HG03060 (cell line): ENCODE measurements around the gene SH3D19.
"Not testable (repeated sequence)": the region's sequence is repeated elsewhere in the genome, so short reads cannot be mapped to it uniquely, and the experiment has no call there.

Source experiments
- ATAC-seq: cut with Tn5 transposase; IDR thresholded peaks from one replicate; pipeline ENCODE4 v1.9.1; 2021; ENCODE audit warnings: low read depth, moderate number of reproducible peaks; ENCODE audit not compliant: unreplicated experiment

Gene SH3D19

GRCh38 chr4:151276787-151277562 is 48.4 kb downstream of the SH3D19 start, which contains the start of gene PRSS48:
PRSS48 (plus strand) TSS chr4:151277161; CDS start chr4:151277173, 12 bp downstream.
- ATAC-seq, result no peak

DNA sequence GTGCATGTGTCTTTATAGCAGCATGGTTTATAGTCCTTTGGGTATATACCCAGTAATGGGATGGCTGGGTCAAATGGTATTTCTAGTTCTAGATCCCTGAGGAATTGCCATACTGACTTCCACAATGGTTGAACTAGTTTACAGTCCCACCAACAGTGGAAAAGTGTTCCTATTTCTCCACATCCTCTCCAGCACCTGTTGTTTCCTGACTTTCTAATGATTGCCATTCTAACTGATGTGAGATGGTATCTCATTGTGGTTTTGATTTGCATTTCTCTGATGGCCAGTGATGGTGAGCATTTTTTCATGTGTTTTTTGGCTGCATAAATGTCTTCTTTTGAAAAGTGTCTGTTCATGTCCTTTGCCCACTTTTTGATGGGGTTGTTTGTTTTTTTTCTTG is 56.5 kb downstream of the SH3D19 start:
- not testable (repeated sequence) for ATAC-seq

- ATAC-seq, result no peak
Observed at GRCh38 chr4:151267822-151268535, 57.4 kb downstream of the SH3D19 start.

- no peak for ATAC-seq
Observed at GRCh38 chr4:151267104-151267503, 58.3 kb downstream of the SH3D19 start.

GRCh38 chr4:151266497-151266896 is 58.9 kb downstream of the SH3D19 start:
- ATAC-seq, result no peak

GRCh38 chr4:151263455-151263854 is 62.0 kb downstream of the SH3D19 start:
- no peak for ATAC-seq

DNA sequence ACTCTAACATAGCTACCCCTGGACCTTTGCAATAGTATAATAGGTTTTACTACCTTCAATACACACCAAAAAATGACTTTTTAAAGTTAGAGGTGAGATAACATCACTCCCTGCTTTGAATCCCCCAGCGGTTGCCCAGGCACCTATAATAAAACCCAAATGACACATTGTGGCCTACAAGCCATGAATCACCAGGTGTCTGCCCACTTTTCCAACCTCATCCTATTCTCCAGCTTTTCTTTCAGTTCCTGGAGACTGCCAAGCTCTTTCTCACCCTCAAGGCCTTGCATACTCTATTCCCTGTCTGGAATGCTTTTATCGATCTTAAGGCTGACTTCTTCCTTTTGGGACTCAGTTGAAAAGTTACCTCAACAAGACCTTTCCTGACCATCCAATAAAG is 64.9 kb downstream of the SH3D19 start:
- ATAC-seq, result no peak

DNA sequence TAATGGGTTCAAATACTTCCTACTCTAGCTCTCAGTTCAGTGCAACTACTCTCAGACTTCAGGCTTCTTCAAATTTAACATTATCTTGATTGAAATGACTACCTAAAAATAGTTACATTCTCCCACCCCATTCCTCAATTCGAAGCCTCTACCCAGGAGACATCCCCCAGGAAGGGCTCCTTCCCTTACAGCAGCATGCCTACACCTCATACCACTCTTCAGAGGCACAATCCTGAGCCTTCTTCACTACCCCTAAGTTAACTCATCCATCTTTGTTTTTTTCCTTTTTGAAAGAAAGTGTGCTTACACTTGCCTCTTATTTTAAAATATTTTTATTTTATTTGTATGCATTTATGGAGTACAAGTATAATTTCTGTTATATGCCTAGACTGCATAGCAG is 65.7 kb downstream of the SH3D19 start:
- no peak for ATAC-seq

DNA sequence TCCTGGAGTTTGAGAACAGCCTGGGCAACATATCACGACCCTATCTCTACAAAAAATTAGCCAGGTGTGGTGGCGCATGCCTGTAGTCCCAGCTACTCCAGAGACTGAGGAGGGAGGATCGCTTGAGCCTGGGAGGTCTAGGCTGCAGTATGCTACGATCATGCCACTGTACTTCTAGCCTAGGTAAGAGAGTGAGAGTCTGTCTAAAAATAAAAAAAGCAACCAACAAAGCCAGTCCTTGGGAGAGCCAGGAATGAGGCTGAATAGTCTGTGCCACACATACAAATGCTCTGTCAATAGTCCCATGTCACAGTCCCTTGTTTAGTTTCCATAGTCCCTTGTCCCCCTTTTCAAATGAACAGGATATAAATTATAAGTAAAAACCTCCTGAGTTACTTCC is 67.7 kb downstream of the SH3D19 start:
- no peak for ATAC-seq

GRCh38 chr4:151256134-151256533 is 69.3 kb downstream of the SH3D19 start:
- no peak for ATAC-seq

DNA sequence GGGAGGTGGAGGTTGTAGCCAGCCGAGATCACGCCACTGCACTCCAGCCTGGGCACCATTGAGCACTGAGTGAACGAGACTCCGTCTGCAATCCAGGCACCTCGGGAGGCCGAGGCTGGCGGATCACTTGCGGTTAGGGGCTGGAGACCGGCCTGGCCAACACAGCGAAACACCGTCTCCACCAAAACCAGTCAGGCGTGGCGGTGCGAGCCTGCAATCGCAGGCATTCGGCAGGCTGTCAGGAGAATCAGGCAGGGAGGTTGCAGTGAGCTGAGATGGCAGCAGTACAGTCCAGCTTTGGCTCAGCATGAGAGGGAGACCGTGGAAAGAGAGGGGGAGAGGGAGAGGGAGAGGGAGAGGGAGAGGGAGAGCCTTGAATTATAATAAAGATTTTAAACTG is 69.7 kb downstream of the SH3D19 start:
- not testable (repeated sequence) for ATAC-seq

DNA sequence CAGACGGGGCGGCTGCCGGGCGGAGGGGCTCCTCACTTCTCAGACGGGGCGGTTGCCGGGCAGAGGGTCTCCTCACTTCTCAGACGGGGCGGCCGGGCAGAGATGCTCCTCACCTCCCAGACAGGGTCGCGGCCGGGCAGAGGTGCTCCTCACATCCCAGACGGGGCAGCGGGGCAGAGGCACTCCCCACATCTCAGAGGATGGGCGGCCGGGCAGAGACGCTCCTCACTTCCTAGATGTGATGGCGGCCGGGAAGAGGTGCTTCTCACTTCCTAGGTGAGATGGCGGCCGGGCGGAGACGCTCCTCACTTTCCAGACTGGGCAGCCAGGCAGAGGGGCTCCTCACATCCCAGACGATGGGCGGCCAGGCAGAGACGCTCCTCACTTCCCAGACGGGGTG is 70.2 kb downstream of the SH3D19 start:
- ATAC-seq, result not testable (repeated sequence)

DNA sequence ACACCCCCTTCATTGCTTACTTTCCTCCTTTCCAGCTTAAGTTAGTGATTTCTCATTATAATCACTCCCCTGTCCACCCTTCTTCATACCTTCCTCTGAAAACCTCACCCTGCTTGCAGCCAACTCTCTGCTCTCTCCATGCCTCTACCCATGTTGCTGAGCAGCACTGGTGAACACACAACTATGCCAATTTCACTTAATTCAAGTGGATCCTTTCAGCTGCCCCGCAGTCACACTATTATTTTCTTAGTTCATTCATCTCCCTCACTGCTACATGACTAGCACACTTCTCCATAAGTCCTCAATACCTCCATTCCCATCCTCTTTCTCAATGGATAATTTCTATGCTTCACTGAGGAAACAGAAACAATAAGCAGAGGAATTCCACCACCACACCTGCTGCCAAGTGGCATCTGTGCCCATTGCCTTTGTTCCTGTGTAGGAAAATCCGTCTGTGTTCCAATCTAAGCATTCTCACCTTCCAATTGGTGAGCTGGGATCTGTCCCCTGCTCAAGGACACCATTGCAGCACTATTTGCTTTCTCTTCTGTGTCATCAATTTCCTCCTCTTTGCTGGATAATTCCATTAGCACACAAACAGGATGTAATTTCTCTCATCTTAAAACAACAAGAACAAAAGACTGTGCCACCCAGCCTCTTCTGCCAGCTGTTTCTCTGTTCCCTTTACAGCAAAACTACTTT is 73.7 kb downstream of the SH3D19 start:
- ATAC-seq, result no peak

DNA sequence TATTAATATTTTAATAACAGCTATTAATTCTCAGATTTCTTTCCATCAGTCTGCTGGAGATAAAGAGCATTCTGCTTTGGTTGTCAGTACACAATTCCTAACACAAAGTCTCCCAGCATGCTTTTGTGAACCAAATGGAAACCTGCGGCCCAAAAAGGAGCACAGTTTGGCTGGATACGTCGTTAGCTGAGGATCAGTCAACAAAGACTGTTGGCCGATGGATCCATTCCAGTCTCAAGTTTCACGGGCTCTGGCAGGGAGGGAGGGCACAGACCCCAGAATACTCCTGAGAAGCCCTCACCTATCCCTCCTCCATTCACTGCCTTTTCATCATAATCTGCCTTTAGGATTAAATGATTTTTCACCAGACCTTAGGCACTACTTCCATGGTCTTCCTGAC is 74.7 kb downstream of the SH3D19 start:
- ATAC-seq, result no peak

GRCh38 chr4:151248519-151248918 is 76.9 kb downstream of the SH3D19 start:
- no peak for ATAC-seq

DNA sequence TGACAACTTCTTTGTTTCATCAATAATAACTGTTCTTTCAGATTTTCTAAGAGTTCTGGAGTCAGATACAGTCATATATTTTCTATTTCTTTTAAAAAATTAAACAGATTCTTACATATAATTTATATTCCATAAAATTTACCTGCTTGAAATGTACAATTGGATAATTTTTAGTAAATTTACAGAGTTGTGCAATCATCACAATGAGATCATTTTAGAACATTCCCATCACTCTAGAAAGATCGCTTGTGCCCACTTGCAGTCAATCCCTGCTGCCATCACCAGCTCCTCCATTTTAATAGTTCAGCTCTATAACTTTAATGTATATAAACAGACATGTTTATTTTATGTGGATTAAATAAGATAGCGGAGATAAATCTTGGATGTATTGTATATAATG is 78.0 kb downstream of the SH3D19 start:
- ATAC-seq, result no peak

DNA sequence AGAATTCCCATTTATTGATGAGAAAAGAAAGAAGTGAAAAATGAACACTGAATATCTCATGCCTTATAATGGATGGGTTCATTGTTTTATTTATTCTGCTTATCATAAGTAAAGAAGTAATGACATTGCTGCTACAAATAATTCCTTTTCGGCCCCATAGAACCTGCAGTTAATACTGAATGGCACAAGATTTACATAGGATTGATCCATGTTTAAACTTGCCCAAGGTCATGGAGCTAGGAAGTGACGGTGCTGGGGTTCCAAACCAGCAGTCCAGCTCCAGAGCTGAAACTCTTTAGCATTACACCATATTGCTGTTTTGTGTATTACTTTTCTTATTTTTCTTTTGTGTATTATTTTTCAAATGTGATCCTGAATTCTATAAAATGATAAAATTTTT is 78.7 kb downstream of the SH3D19 start:
- no peak for ATAC-seq

DNA sequence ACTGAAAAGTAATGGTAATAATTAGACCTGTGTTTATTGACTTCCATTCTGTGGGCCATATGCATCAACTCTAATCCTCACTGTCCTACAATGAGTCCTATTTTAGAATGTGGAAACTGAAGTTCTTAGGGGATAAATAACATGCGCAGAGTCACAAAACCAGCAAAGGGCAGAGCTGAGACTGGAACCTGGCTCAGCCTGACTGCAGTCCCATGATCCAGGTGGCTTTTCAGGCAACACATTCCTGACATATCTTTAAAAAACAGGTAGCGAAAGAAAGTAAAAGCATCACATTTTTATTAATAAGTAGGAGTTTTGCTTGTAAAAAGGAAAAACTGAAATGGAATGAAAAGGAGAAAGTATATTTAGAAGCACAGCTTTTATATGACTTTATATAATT is 83.1 kb downstream of the SH3D19 start:
- no peak for ATAC-seq

- no peak for ATAC-seq
Observed at GRCh38 chr4:151239608-151240007, 85.8 kb downstream of the SH3D19 start.

- no peak for ATAC-seq
Observed at GRCh38 chr4:151238477-151238876, 86.9 kb downstream of the SH3D19 start.

GRCh38 chr4:151236036-151236435 is 89.4 kb downstream of the SH3D19 start:
- ATAC-seq, result no peak
